Measurements from ENCODE around the gene ITIH3.

Gene ITIH3

DNA sequence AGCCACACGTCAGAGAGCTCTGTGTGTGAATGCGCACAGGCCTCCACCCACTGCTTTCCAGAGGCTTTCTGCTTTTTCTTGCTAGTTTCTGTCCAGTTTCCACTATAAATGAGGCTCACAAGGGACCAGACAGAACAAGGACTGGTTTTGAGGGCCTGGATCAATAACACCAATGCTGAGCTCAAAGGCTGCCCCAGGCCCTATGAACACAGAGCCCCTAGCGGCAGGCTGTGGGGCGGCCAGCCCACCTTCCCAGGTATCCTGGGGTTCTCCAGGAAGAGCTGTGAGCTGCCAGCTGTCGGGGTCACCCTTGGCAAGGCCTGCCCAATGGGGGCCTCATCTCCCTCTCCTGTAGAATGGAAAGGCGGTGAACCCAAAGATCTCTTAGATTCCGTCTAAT, 2.2 kb upstream of the ITIH3 start:
- Mint-ChIP-seq H3K4me1 (no peaks in the 10 kb centered on the region), H3K4me3 (no peak overlapping the region), H3K9me3 (no peaks in the 10 kb centered on the region), H3K36me3 (ENCODE audit: insufficient read depth) (no peaks in the 10 kb centered on the region), H3K27ac (ENCODE audit: low read depth) (no peak overlapping the region), H3K27me3 (no peaks in the 10 kb centered on the region)
- DNase-seq (ENCODE audit: low spot score in 2 of 2) (no peak), ATAC-seq (replicated peaks; ENCODE audit: extremely low read depth, poor library complexity, severe bottlenecking) (no peak)

DNA sequence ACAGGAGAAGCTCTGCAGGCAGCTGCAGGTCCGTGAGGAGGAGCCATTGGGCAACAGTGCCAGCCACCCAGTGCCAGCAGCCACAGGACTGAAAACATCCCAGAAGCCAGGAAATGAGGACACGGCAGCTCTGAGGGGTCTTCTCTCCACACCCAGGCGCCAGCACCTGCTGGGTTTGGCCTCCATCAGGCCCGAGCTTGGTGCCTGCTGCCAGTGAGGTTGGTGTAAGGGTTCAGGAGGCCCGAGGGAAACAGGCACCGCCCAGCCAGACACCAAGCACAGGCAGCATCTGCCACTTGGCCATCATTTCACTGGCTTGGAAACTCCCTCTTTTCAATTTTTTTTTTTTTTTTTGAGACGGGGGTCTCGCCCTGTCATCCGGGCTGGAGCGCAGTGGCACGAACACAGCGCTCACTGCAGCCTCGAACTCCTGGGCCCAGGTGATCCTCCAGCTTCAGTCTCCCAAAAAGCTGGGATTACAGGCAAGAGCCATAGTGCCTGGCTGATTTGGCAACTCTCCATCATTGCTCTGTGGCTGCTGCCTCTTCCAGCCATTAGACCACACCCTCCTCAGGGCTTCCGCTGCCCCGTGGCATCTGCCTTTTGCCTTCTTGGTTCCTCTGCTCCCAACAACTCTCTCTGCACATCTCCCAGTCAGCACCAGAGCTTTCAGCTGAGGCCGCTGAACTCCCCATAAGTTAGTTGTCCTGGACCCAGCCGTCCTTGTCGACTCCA, 1.5 kb upstream of the ITIH3 start:
- H3K27ac Mint-ChIP-seq (ENCODE audit: low read depth): no peak overlapping the region
- no peaks in the 10 kb centered on the region for H3K27me3 Mint-ChIP-seq
- H3K36me3 Mint-ChIP-seq (ENCODE audit: insufficient read depth): peaks cover 2% of the 10 kb centered on the region
- H3K4me3 Mint-ChIP-seq: no peak overlapping the region
- DNase-seq (ENCODE audit: low spot score in 2 of 2) (no peak), ATAC-seq (replicated peaks; ENCODE audit: extremely low read depth, poor library complexity, severe bottlenecking) (no peak)
- no peaks in the 10 kb centered on the region for H3K4me1 Mint-ChIP-seq
- H3K9me3 Mint-ChIP-seq: no peaks in the 10 kb centered on the region

DNA sequence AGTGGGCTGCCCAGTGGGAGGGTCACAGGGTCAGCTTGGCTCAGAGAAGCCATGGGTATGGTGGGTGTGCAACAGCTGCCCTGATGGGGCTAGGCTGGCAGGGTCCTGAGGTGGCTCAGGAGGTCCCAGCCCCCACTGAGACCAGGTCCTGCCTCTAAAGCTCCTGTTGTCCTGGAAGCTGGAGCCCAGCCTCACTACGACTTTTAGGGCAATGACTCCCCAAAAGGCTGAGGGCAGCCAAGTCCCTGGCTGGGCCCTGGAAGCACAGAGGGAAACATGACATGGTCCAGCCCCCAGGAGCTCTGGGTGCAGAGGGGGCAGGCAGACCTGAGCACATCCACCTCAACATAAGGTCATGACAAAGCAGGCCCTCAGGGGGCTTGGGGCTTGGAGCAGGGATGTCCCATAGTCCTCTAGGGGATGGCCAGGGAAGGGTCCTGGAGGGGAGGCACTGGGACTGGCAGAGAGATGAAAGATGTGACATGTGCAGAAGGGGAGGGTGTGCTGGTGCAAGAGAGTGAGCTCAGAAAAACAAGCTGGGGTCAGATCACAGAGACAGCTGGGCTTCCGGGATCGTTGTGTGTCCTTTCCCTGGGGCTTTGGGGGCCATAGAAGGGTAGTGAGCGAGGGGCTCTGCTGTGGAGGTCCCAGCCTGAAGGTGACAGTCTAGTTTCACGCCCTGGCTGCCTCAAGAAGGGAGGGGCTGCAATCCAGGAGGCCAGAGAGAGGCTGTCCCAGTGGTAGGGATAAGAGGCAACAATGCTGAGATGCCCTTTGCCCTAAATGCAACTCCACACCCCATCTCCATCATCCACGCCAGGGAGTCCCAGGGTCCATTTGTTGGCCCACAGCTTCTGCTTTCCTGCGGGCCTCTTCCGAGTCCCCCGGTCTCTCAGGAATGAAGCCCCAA, 639 bp upstream of the ITIH3 start:
- DNase-seq (ENCODE audit: low spot score in 2 of 2) (no peak), ATAC-seq (replicated peaks; ENCODE audit: extremely low read depth, poor library complexity, severe bottlenecking) (no peak)
- Mint-ChIP-seq H3K4me3 (no peak overlapping the region), H3K27me3 (no peaks in the 10 kb centered on the region), H3K4me1 (peaks cover 2% of the 10 kb centered on the region), H3K36me3 (ENCODE audit: insufficient read depth) (peaks cover 2% of the 10 kb centered on the region), H3K9me3 (no peaks in the 10 kb centered on the region), H3K27ac (ENCODE audit: low read depth) (no peak overlapping the region)

DNA sequence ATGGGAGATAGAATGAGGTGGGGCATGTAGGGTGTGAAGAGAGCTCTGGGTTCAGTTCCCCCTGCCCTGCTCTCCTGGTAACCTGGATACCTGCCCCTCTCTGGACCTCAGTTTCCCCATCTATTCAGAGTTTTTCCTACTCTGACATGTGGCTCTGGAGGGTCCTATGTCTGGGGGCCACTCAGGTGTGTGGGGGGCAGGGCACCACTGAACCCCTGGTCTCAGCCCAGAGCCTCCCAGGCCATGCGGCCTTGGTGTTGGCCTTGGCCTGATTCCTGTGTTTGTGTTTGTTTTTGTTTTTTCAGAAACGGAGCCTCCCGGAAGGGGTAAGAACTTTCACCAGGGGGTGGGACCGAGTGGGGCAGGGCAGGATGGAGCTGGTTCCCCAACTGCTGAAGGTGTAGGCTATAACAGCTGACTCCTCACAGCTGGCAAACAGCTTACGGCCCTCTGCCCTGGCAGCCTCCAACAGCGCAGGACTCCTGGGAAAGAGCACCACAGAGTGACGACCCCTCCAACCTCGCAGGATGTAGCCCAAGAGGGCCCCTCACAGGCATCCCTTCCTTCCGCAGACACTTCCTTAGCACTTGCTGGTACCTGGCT, 803 bp downstream of the ITIH3 start:
- Mint-ChIP-seq H3K27ac (ENCODE audit: low read depth) (no peak overlapping the region), H3K9me3 (no peaks in the 10 kb centered on the region), H3K4me1 (peaks cover 5% of the 10 kb centered on the region), H3K4me3 (no peak overlapping the region), H3K36me3 (ENCODE audit: insufficient read depth) (peaks cover 2% of the 10 kb centered on the region), H3K27me3 (no peaks in the 10 kb centered on the region)
- no peak for ATAC-seq (replicated peaks; ENCODE audit: extremely low read depth, poor library complexity, severe bottlenecking)
- no peak for DNase-seq (ENCODE audit: low spot score in 2 of 2)

DNA sequence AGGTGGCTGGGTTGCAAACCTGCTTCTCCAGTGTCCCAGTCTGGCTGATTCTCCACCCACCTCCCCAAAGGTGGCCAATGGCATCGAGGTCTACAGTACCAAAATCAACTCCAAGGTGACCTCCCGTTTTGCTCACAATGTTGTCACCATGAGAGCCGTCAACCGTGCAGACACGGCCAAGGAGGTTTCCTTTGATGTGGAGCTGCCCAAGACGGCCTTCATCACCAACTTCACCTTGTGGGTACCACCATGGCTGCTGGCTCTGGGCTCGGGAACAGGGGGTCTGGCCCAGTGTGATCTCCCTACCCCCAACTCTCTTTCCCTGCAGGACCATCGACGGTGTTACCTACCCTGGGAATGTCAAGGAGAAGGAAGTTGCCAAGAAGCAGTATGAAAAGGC, 1.8 kb downstream of the ITIH3 start:
- H3K27me3 Mint-ChIP-seq: no peaks in the 10 kb centered on the region
- no peak overlapping the region for H3K27ac Mint-ChIP-seq (ENCODE audit: low read depth)
- peaks cover 5% of the 10 kb centered on the region for H3K4me1 Mint-ChIP-seq
- ATAC-seq (replicated peaks; ENCODE audit: extremely low read depth, poor library complexity, severe bottlenecking) (no peak), DNase-seq (ENCODE audit: low spot score in 2 of 2) (no peak)
- peaks cover 2% of the 10 kb centered on the region for H3K36me3 Mint-ChIP-seq (ENCODE audit: insufficient read depth)
- H3K9me3 Mint-ChIP-seq: no peaks in the 10 kb centered on the region
- no peak overlapping the region for H3K4me3 Mint-ChIP-seq

DNA sequence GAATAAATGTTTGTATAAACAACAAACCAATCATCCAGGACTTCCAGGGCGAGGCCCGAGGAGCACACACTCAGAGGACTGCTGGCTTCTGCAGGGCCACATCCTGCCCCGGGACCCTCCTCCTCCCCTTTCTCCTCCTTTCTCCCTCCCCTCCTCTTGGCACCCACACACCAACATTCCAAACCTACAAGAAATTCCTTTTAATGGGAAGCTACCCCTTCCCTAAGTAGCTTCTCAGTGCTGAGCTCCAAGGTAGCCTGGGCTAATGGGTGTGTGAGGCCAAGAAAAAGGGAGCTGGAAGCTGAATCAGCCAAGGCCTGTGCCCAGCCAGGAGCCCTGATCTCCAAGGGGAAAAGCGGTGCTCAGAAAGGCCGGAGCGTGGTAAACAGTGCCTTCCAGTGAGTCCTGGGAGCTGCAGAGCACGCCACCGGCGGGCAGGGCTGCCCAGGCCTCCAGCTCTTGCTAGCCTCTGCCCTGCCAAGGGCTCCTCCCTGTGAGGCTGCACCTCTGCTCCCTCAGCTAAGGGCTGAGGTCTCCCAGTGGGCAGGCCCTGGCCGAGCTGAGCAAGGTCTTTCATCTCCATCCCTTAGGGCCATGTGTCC, 3.9 kb downstream of the ITIH3 start:
- H3K27ac Mint-ChIP-seq (ENCODE audit: low read depth): no peak overlapping the region
- no peaks in the 10 kb centered on the region for H3K27me3 Mint-ChIP-seq
- peaks cover 2% of the 10 kb centered on the region for H3K36me3 Mint-ChIP-seq (ENCODE audit: insufficient read depth)
- DNase-seq (ENCODE audit: low spot score in 2 of 2) (no peak), ATAC-seq (replicated peaks; ENCODE audit: extremely low read depth, poor library complexity, severe bottlenecking) (no peak)
- H3K4me1 Mint-ChIP-seq: peaks cover 5% of the 10 kb centered on the region
- no peaks in the 10 kb centered on the region for H3K9me3 Mint-ChIP-seq
- H3K4me3 Mint-ChIP-seq: no peak overlapping the region

DNA sequence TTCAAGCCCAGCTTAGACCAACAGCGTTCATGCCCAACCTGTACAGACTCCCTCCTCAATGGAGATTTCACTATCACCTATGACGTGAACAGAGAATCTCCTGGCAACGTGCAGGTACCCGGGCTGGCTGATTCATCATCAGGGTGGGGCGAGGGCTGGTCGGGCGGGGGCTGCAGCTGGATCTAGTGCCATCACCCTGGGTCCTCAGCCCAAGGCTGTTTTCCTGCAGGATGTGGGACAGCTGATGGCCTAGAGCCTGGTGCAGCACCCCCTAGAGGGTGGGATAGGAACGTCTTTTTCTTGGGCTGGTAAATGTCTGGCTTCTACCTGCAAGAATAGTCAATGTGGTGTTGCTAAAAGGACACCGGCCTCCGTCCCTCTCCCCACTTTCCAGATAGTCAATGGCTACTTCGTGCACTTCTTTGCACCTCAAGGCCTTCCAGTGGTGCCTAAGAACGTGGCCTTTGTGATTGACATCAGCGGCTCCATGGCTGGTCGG, 4.4 kb downstream of the ITIH3 start:
- Mint-ChIP-seq H3K4me3 (no peak overlapping the region), H3K4me1 (peaks cover 5% of the 10 kb centered on the region), H3K9me3 (no peaks in the 10 kb centered on the region), H3K36me3 (ENCODE audit: insufficient read depth) (peaks cover 2% of the 10 kb centered on the region), H3K27ac (ENCODE audit: low read depth) (no peak overlapping the region), H3K27me3 (no peaks in the 10 kb centered on the region)
- ATAC-seq (replicated peaks; ENCODE audit: extremely low read depth, poor library complexity, severe bottlenecking) (no peak), DNase-seq (ENCODE audit: low spot score in 2 of 2) (no peak)

DNA sequence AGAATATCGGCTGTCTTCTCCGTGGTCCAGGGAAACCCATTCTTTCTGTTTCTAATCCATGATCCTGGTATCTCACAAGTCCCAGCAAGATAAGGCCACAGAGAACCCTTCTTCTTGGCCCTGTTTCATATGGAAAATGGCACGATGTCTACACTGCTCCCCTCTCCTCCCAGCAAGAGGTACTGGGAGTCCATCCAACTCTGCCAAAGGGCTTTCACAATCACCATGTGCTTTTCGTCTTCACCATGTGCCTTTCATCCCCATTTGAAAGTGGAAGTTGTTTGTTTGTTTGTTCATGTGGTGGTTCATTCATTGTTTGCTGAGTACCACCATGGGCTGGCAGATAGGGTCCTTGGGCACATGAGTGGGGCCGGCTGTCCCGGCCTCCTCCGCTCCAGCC, 5.5 kb downstream of the ITIH3 start:
- H3K36me3 Mint-ChIP-seq (ENCODE audit: insufficient read depth): peaks cover 2% of the 10 kb centered on the region
- H3K4me3 Mint-ChIP-seq: no peak overlapping the region
- peaks cover 5% of the 10 kb centered on the region for H3K4me1 Mint-ChIP-seq
- no peak for ATAC-seq (replicated peaks; ENCODE audit: extremely low read depth, poor library complexity, severe bottlenecking)
- H3K9me3 Mint-ChIP-seq: no peaks in the 10 kb centered on the region
- DNase-seq (ENCODE audit: low spot score in 2 of 2): no peak
- H3K27ac Mint-ChIP-seq (ENCODE audit: low read depth): no peak overlapping the region
- no peaks in the 10 kb centered on the region for H3K27me3 Mint-ChIP-seq

DNA sequence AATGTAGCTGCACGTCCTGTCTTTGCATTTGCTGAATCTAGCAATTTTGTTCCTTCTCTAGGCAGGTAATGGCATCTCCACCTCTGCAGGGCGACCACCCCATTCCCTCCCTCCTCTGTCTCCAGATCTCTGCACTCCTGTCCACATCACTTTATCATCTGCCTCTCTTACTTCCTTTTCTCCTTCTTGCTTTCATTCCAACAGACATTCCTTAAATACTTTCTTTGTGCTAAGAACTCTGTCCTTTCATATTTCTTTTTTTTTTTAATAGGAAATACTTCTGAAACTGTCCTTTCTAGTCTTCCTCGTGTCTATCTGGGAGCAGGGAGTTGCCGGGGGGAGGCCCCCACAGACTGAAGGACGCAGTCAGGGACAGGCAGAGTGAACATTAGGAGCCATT, 7.2 kb downstream of the ITIH3 start:
- no peak for DNase-seq (ENCODE audit: low spot score in 2 of 2)
- Mint-ChIP-seq H3K27me3 (no peaks in the 10 kb centered on the region), H3K36me3 (ENCODE audit: insufficient read depth) (peaks cover 2% of the 10 kb centered on the region), H3K9me3 (no peaks in the 10 kb centered on the region), H3K4me1 (peaks cover 5% of the 10 kb centered on the region), H3K27ac (ENCODE audit: low read depth) (no peak overlapping the region), H3K4me3 (no peak overlapping the region)
- no peak for ATAC-seq (replicated peaks; ENCODE audit: extremely low read depth, poor library complexity, severe bottlenecking)

DNA sequence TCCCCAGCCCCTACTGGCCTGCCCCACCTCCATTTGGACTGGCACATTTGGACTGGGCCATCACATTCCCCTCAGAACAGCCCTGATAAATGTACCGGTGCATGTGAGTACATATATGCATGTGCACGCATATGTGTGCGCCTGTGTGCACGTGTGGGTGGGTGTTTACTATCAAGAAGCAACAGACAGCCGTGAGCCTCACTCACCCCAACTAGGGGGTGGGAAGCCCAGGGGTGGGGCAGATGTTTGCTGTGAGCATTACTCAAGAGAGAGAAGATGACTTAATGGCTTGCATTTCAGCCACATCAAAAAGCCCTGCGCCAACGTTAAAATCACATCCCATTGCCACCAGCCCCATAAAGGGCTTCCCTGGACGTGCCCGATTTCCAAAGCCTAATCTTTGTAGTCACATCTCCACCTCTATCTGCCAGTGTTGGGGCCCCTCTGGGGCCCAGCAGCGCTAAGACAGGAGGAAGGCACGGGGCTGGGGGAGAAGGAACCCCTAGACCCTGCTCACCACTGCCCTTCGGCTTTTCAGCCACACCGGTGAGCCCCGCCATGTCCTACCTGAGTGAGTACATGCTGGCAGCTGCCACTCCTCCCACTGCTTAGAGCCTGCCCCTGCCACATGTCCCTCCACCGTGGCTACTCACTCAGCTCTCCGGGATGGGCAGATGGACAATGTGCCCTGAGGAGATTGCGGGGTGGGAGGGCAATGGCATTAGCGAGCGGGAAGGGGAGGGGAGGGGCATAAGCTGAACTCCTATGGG, 10.9 kb downstream of the ITIH3 start:
- Mint-ChIP-seq H3K9me3 (no peaks in the 10 kb centered on the region), H3K27ac (ENCODE audit: low read depth) (no peak overlapping the region), H3K4me1 (no peaks in the 10 kb centered on the region), H3K4me3 (no peak overlapping the region), H3K27me3 (no peaks in the 10 kb centered on the region), H3K36me3 (ENCODE audit: insufficient read depth) (no peaks in the 10 kb centered on the region)
- DNase-seq (ENCODE audit: low spot score in 2 of 2) (no peak), ATAC-seq (replicated peaks; ENCODE audit: extremely low read depth, poor library complexity, severe bottlenecking) (no peak)

DNA sequence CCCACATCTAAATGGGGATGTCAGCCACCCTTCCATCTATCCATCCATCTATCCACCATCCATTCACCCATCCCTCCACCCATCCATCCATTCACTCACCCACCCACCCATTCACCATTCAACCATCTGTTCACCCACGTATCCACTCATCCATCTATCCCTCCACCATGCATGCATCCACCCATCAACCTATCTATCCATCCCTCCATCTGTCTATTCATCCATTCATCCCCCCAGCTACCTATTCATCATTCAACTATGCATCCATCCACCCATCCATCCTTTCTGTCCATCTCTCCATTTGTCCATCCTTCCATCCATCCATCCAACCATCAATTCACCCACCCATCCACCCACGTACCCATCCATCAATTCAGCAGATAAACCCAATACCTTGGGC, 14.6 kb downstream of the ITIH3 start:
- ATAC-seq (replicated peaks; ENCODE audit: extremely low read depth, poor library complexity, severe bottlenecking) (no peak), DNase-seq (ENCODE audit: low spot score in 2 of 2) (no peak)
- Mint-ChIP-seq H3K4me1 (no peaks in the 10 kb centered on the region), H3K4me3 (no peak overlapping the region), H3K9me3 (no peaks in the 10 kb centered on the region), H3K36me3 (ENCODE audit: insufficient read depth) (no peaks in the 10 kb centered on the region), H3K27me3 (no peaks in the 10 kb centered on the region), H3K27ac (ENCODE audit: low read depth) (no peak overlapping the region)

Data from central memory CD8-positive, alpha-beta T cell (primary cell).